HG02884 (cell line): ENCODE measurements around the gene PIM2.
"Not testable (repeated sequence)": the region's sequence is repeated elsewhere in the genome, so short reads cannot be mapped to it uniquely, and the experiment has no call there.

Experiments
- ATAC-seq: cut with Tn5 transposase; IDR thresholded peaks from one replicate; pipeline ENCODE4 v1.9.1; 2021; ENCODE audit warnings: mild to moderate bottlenecking, moderate library complexity; ENCODE audit not compliant: unreplicated experiment

The PIM2 gene

DNA sequence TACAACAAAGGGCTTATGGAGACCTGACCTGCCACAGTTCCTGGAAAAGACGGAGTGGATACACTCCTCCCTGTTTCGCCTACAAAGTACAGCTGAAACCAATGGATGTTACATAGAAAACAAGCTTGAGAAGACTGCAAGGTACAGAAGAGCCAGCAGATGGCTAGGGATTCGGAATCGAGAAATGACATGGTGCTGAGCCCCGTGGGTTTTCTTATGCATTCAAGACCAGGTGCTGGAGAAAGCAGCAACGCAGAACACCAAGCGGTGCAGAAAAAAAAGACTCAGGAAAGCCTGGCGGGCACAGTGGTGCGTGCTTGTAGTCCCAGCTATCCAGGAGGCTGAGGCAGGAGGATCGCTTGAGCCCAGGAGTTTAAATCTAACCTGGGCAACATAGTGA lies 35.1 kb downstream of the PIM2 start:
- ATAC-seq: no peak

GRCh38 chrX:48876944-48877343 lies 41.9 kb downstream of the PIM2 start:
- ATAC-seq: not testable (repeated sequence)

GRCh38 chrX:48872017-48872416 lies 46.8 kb downstream of the PIM2 start:
- not testable (repeated sequence) for ATAC-seq

- ATAC-seq: no peak
Observed at GRCh38 chrX:48864210-48864609, 54.6 kb downstream of the PIM2 start.
